ENCODE measurements around the gene XYLT2. TPM values are rescaled to one million over a fixed set of nuclear protein-coding genes. Genes with fewer than 3 reads are reported as not detected.

Gene XYLT2
- total RNA-seq, 4 donors from 2014 or later = 7.2 to 28.8 (median 12.5) TPM

DNA sequence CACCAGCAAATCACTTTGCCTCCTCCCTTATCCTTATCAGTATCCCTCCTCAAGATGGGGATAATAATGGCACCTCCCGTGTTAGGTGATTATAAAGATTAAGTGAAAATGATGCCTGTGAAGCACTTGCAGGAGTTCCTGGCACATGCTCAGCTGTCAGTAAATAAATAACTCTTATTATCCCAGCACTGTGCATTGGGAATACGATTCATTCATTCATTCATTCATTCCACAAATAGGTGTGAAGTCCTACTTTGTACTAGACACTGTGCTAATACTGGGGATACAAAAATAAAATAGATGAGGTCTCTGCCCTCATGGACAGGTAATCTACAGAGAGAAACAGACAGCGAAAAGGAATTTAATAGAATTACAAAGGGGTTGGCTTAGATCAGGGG lies 2.0 kb downstream of the XYLT2 start:
- no peak for TF ChIP-seq CTCF (IDR thresholded peaks at IDR 0.05; ENCODE audit: low read depth)

DNA sequence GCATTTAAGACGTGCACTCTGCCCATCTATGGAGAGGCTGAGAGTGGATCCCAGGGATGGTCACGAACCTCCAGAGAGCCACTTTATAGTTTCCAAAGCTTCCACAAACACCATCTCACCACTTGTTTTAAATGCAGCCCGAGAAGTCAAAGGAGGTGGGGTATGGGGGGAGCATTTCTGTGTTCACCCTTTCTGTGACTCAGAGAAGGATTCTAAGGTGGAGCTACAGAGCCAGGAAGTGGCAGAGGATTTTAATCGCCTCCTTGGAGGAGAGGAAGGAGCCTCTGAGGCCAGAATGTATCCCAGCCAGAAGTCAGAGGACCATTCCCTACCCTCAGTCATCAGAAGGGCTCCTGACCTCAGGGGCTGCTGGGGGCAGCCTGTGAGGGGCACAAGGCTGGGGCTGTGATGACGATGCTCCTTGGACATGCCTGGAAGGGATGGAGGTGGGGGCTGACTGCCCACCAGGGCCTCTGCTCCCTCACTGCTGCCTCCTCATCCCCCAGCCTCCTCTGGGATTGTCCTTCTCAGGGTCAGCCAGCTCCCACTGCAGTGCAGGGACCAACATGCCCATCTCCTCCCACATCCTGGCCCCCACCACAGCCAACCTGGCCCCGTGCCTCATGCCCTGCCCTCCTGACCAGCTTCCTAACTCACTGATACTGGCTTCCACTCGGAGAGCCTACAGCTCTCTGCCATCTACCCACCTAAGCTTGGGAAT lies 2.8 kb downstream of the XYLT2 start:
- no peak for TF ChIP-seq CTCF (IDR thresholded peaks at IDR 0.05; ENCODE audit: low read depth)

DNA sequence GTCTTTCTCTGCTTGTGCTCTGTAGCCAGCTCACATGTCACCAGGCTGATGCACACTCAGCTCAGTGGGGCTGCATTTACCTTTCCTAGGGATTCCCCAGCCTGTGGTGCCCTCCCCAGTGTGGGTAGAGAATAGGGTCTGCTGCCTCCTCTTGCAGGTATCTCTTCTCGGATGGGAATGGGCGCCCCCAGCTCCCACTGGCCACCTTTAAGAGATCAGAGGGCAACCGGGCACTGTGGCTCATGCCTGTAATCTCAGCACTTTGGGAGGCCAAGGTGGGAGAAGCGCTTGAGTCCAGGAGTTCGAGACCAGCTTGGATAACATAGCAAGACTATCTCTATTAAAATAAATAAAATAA lies 3.3 kb downstream of the XYLT2 start:
- no peak for TF ChIP-seq CTCF (IDR thresholded peaks at IDR 0.05; ENCODE audit: low read depth)

GRCh38 chr17:50350733-50351132 lies 4.8 kb downstream of the XYLT2 start:
- no peak for TF ChIP-seq CTCF (IDR thresholded peaks at IDR 0.05; ENCODE audit: low read depth)

DNA sequence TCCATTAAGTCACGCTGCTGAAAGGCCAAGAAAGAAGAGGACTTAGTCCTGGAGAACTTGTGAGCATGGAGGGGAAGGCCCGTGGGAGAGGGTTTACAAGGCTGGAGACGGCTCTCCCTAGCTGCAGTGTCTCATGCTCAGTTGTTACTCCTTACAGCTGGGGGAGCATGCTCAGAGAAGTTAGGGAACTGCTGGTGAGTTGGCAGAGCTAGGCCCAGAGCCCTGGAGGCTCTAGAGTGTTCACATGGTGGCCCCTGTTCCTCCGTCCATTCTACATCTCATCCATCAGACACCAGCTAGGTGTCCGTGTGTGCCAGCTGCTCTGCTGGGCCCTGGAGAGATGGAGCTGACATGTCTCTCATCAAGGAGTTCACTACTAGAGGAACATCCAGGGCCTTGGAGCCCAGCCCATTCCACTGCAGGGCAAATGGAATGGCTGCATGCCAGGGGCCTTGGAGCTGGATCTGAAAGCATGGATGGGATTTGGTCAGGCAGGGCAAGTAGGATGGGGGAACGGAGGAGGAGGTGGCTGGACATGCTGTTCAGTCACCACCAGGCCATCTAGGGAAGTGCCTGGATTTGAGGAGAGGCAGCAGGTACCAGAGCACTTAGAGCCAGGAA lies 6.3 kb downstream of the XYLT2 start:
- TF ChIP-seq CTCF (IDR thresholded peaks at IDR 0.05; ENCODE audit: low read depth) = no peak

GRCh38 chr17:50352693-50353599 lies 7.0 kb downstream of the XYLT2 start:
- TF ChIP-seq CTCF (IDR thresholded peaks at IDR 0.05; ENCODE audit: low read depth) = no peak

Measured in subcutaneous adipose tissue (tissue), 4 donors.